Hematopoietic multipotent progenitor cell treated with erythropoietin and hydrocortisone succinate and interleukin-3 and kit ligand, for 17 days (in vitro differentiated cells): ENCODE results near the gene BMPER.

Experiments
- DNase-seq: peaks from one replicate; pipeline ENCODE4 v3.0.0-alpha.2; 2015; ENCODE audit warnings: low spot score

The BMPER gene

DNA sequence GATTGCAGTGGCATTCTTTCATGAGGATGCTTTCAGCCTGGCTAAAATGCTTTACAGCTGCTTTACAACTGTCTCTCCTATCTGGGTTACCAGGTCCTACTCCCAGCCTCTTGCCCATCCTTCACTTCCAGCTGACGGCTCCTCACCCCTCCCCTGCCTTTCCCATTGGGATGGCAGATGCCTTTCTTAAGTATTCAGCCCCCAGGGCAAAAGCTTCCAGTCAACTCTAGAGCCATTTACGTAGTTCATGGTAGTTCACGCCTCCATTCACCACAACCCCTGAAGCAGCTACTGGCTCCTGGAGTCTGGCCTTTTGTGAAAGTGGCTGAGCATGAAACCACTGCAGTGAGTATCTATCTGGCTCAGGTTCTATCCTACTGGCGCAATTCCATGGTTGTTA, 17.2 kb upstream of the BMPER start:
- DNase-seq: no peak

GRCh38 chr7:33892945-33893344, 12.4 kb upstream of the BMPER start:
- DNase-seq: no peak

GRCh38 chr7:33893377-33893776, 12.0 kb upstream of the BMPER start:
- no peak for DNase-seq

GRCh38 chr7:33895025-33895804, 10.1 kb upstream of the BMPER start:
- DNase-seq: peak; percentile 6

GRCh38 chr7:33900501-33900900, 4.8 kb upstream of the BMPER start:
- no peak for DNase-seq

DNA sequence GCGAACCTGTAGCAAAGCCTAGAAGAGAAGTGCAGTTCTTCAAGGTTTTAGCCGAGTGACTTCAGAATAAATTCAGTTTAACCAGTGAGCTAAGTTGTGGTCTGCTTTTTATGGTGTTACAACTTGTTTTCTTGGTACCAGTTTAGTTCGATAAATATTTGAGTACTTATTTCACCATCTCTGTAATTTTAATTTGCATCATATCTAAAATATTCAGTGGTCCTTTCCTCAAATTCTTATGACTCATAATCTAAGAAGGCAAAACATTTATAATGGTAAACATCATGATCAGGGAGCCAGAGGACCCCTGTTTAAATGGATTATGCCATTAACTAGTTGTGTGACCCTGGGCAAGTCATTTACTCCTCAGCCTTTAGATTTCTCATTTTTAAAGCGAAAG, 4.1 kb upstream of the BMPER start:
- DNase-seq: no peak

GRCh38 chr7:33901847-33902246, 3.5 kb upstream of the BMPER start:
- no peak for DNase-seq

DNA sequence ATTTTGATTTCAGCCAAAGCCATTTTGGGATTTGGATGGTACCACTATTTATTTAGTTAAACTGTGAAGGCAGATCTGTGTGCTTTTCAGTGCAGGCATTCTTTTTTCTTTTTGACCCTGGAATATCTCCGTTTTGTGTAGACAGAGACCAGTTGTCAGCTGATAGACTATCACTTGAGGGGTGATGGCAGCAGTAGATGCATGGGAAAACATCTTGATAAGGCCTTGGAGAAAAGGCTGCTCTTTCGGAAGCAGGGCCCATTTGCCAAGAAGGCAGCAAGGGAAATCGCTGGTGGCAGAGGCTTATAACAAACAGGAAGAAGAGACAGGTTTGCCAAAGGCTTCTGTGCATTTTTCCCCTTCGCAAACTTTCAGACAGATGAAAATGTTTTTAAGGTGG, 2.6 kb upstream of the BMPER start:
- no peak for DNase-seq

GRCh38 chr7:33903791-33904680, 1.3 kb upstream of the BMPER start:
- no peak for DNase-seq

GRCh38 chr7:33904681-33905388, 504 bp upstream of the BMPER start:
- DNase-seq: no peak

DNA sequence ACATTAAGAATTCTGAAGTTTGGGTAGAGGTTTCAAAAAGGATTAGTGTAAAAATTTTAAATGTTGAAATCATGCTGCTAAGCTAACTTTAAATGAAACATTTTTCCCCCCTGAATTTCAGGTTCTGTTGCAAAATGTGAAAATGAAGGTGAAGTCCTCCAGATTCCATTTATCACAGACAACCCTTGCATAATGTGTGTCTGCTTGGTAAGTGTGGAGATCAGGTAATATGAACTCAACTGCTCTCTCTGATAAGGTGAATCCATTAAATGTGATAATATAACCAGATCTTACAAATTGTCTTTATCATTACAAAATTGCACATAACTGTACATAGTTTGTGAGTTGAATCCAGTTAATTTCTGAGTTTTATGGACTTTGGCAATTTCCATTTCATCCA, 1.4 kb downstream of the BMPER start:
- no peak for DNase-seq

DNA sequence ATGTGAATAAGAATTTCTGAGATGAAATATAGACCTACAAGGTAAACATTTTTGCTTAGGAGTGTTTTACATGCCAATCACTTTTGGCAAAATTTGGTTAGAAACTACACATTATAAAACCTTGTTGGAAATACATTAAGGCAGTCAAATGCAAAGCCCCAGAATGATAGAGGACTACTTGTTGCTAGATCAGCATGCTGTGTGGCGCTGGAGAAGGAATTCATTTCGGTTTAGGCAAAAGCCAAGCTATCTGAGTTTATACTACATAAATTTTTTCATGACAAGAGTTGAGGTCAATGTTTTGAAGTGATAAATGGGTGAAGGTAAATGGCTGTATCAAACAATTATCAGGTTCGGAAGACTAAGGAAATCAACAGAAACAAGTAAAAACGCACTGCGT, 2.3 kb downstream of the BMPER start:
- no peak for DNase-seq

DNA sequence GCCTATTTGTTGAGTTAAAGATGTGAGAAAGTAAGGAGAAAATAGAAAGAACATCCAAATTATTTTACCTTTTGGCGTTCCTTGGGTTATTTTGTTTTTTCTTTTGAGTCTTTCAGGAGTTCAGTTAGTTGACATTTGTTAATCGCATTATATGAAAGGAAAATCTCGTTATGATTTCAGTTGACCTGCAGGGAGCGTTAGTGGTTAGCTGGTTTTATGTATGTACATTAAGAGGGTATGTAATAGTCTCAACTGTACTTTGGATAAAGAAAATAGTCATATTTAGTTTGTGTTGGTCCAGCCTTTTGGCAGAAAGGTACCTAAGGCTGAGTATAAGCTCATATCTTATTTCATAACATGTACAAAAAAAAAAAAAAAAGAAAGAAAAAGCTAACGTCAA, 4.0 kb downstream of the BMPER start:
- DNase-seq: no peak

- no peak for DNase-seq
Observed at GRCh38 chr7:33909755-33910154, 4.4 kb downstream of the BMPER start.

- DNase-seq: no peak
Observed at GRCh38 chr7:33910756-33911155, 5.4 kb downstream of the BMPER start.

DNA sequence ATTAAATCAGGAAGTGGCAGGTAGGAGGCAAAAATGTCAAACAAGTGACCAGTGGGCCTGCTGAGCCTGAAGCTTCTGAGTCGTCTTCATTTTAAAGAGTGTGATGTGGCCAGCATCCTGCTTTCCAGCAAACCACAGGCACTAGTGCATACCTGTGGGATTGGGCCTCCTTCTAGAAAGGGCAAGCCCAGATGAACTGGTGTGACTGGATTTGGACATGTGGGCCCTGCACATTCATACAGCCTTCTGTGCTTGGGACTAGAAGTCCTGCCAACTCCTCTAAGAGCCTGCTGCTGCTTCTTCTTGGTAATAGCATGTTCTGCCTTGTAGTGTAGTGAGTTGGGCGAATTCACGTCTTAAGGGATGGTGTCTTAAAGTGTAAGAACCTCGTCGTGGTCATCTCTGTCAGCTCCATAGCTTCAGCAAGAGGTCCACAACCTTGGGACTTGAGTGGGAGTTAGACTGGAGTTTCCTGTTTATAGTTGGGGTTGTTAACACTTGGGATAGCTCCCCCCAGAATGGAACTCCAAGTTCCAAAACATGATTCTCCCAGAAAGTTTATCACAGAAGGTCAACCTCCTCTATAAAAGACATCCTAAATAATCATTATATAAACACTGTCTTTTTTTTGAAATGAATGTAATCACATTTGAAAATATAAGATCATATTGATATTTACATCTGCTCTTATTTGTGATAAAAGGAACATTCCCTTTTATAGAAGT, 11.2 kb downstream of the BMPER start:
- DNase-seq: no peak

DNA sequence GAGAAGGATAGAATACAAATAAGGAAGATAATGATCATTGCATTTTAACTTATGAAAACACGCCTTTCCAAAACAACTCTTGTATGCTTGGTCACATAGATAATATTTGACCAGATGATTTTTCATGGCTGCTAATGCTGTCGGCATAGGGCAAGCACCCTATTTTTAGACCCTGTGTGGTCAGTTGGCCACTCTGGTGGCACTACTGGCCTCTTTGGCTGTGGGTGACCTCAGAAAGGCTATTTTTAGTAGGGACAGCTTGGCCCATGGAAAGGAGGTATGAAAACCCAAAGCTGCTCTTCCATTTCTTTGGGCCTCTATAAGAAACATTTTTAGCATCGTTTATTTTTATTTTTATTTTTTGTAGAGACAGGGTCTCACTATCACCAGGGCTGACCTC, 12.3 kb downstream of the BMPER start:
- DNase-seq: no peak

GRCh38 chr7:33918438-33919143, 13.3 kb downstream of the BMPER start:
- no peak for DNase-seq

DNA sequence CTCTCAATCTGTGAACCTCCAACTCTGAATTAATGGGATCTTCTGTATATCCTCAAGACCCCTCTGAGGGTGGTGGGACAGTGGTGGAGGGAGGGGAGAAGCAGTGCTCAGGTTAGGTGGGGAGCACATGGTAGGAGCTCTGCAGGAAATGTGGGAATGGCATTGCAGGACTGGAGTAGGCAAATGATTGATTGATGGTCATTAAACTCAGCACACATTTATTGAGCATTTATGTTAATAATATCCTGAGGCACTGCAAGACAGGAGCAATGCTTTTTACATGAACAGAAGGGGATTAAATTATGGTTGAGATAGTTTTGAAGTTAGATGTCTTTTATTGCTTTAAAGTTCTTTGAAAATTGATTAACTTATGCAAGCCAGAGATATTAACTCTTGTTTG, 14.1 kb downstream of the BMPER start:
- no peak for DNase-seq

DNA sequence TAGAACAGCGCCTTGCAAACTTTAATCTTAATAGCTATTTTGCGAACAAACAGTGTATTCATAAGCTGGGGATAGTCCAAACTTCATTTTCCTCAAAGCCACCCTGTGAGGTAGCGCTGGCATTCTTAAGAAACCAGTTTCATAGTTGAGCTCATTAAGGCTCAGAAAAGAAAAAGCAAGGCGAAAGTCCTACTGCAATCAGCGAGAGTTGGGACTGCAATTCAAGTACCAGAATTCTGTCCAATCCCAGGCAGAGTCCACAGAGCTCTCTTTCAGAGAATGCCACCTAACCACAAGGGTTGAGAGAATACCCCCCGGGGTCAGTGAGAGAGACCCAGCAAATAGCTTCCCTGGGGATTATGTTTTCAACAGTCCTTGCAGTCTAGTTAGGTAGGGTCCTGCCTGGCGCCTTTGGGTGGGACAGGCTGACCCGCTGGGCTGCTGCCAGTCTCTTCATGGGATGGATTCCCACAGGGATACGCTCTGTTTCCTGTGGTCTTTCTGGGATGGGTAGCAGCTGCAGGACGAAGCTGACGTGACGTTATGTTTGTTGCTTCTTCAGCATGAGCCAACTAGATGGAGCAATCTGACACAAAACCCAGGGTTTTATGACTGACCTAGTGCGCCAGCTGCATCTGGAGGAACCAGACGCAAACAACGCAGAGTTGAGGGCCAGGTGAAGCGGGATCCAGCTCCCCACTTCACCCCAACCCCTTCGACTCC, 16.0 kb downstream of the BMPER start:
- DNase-seq: no peak

GRCh38 chr7:33922820-33923219, 17.5 kb downstream of the BMPER start:
- no peak for DNase-seq
